Lower leg skin (tissue), 4 donors: ENCODE data around the gene TICAM2. TPM values are rescaled to one million over a fixed set of nuclear protein-coding genes. Genes with fewer than 3 reads are reported as not detected.
A peak's percentile ranks its signal among the peaks of the same experiment; 100 is the strongest.

Experiments
- DNase-seq, 2 donors: peaks; one replicate each; pipeline ENCODE4 v3.0.0-alpha.2; 2019; ENCODE audit warnings: low spot score in 2 of 2
- H3K4me3 ChIP-seq: fragments of 200-600 bp; sonication (generic); 2 replicates; pipeline ENCODE4 v1.5.1; 2017; ENCODE audit warnings: mild to moderate bottlenecking, low read depth; ENCODE audit not compliant: poor library complexity, severe bottlenecking
- POLR2A ChIP-seq, 2 donors: fragments of 450-650 bp; IDR thresholded peaks; one replicate each; pipeline ENCODE4 v1.6.1; 2016 to 2017; ENCODE audit warnings: antibody characterized with exemption in 2 of 2, mild to moderate bottlenecking in 1 of 2, moderate library complexity in 1 of 2
- WGBS, 2 donors: methylation state at CpG; one replicate each; pipeline ENCODE4 v1.1.5; 2018; 5-methylcytosine and 5-hydroxymethylcytosine counted together
- intact Hi-C: fragments of 100-400 bp; cut with DNase I; formaldehyde crosslinking; loops from one replicate; pipeline ENCODE4 v1.15.0; 2023; ENCODE audit warnings: low total_unique reads
- total RNA-seq, 4 donors: library from RNA; depleted of rRNA; stranded (reverse); fragments of >200 nt; gene quantifications; one replicate each; pipeline ENCODE4 v1.1.0, GENCODE V29; 2016
- TF ChIP-seq, protein P1 (sequence below), 3 donors: fragments of 450-650 bp; IDR thresholded peaks; one replicate each; pipeline ENCODE4 v1.5.1; 2016; ENCODE audit warnings: antibody characterized with exemption in 3 of 3, mild to moderate bottlenecking in 3 of 3, moderate library complexity in 2 of 3

Gene TICAM2
- total RNA-seq, 4 donors from 2014 or later = 0.39 to 0.72 TPM; not detected in 2

DNA sequence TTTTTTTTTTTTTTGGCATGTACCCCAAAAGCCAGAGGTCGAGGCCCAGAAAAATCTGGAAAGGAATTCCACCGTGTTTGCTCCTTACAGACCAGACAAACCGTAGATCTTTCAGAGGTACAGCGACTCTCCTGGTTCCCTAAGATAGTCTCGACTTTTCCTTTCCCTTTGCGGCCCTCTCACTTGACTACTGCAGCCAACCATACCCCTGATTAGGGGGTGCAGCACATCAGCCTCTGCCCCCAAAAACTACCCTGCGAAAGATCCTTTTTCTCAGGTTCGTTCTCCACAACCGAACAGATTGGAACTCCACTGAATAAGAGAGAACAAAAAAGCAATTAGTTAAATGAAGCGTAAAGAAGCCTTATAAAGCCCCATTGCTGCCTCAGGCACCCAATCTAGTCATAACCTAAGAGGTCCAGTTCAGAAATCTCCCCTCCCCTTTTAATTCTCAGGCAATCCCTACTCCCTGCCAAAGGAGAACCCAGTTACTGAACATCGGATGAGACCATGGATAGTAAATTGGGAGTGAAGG, 379 bp upstream of the TICAM2 start:
- 46 to 55% methylated on average over 11 of the region's 11 CpGs for WGBS, 2 donors
- H3K4me3 ChIP-seq = no peak overlapping the region
- DNase-seq = no peak
- TF ChIP-seq POLR2A (IDR thresholded peaks at IDR 0.05) = no peak
- intact Hi-C loops = no loop called here

DNA sequence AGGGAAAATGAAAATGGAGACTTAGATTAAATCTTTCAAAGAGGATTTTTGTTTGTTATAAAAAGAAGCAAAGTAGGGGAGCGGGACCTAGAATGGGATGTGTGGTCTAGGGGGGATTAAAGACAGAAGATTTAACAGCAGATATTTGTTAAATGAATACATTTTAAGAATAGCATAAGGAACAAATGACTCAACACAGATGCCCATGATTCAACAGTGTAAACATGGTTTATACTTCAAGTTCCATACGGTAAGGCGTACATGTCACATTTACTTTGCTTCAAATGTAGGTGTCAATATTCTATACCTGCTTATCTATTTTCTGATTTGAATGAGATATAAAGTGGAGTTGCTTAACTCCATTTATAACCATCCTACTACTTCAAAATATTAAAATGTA, 1.5 kb downstream of the TICAM2 start:
- no peak for TF ChIP-seq POLR2A (IDR thresholded peaks at IDR 0.05)
- TF ChIP-seq, protein P1, sequence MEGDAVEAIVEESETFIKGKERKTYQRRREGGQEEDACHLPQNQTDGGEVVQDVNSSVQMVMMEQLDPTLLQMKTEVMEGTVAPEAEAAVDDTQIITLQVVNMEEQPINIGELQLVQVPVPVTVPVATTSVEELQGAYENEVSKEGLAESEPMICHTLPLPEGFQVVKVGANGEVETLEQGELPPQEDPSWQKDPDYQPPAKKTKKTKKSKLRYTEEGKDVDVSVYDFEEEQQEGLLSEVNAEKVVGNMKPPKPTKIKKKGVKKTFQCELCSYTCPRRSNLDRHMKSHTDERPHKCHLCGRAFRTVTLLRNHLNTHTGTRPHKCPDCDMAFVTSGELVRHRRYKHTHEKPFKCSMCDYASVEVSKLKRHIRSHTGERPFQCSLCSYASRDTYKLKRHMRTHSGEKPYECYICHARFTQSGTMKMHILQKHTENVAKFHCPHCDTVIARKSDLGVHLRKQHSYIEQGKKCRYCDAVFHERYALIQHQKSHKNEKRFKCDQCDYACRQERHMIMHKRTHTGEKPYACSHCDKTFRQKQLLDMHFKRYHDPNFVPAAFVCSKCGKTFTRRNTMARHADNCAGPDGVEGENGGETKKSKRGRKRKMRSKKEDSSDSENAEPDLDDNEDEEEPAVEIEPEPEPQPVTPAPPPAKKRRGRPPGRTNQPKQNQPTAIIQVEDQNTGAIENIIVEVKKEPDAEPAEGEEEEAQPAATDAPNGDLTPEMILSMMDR (IDR thresholded peaks at IDR 0.05) = no peak
- no peak overlapping the region for H3K4me3 ChIP-seq
- intact Hi-C loops = no loop called here
- 77 to 83% methylated on average over 3 of the region's 3 CpGs for WGBS, 2 donors
- DNase-seq = no peak

DNA sequence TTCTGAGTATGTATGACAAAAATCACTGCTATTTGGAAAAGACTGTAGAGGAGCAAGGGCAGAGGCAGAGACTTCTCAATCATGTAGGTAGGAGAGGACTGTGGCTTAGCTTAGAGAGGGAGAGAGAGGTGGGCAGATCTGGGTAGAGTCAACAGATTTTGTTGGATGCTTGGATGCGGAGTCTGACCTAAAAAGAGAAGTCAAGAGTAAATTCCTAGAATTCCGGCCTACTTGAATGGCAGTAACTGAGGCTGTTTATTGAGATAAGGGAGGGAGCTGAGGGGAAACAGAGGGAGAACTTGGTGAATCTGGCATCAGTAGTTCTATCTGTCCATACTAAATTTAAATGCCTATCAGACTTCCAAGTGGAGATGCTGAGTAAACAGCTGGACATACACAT, 2.4 kb downstream of the TICAM2 start:
- 80 to 82% methylated on average over 2 of the region's 2 CpGs for WGBS, 2 donors
- TF ChIP-seq, protein P1 (IDR thresholded peaks at IDR 0.05) = no peak
- no peak for TF ChIP-seq POLR2A (IDR thresholded peaks at IDR 0.05)
- intact Hi-C loops = no loop called here
- DNase-seq = no peak
- H3K4me3 ChIP-seq = no peak overlapping the region

GRCh38 chr5:115599502-115599901, 2.8 kb downstream of the TICAM2 start:
- 59 to 71% methylated on average over 1 of the region's 1 CpG for WGBS, 2 donors
- no peak for TF ChIP-seq POLR2A (IDR thresholded peaks at IDR 0.05)
- TF ChIP-seq, protein P1 (IDR thresholded peaks at IDR 0.05) = no peak
- no peak overlapping the region for H3K4me3 ChIP-seq
- intact Hi-C loops = no loop called here
- peak in 1 of 2 donors; percentile 25 for DNase-seq

GRCh38 chr5:115594128-115595047, 7.9 kb downstream of the TICAM2 start:
- no peak for DNase-seq
- TF ChIP-seq POLR2A (IDR thresholded peaks at IDR 0.05) = no peak
- TF ChIP-seq, protein P1 (IDR thresholded peaks at IDR 0.05) = no peak
- H3K4me3 ChIP-seq = no peak overlapping the region
- WGBS, 2 donors = 72 to 73% methylated on average over 2 of the region's 2 CpGs
- intact Hi-C loops = loop anchor here (5.0 kb wide), 1 partner anchor 957 kb away; no protein-coding TSS in a partner anchor

DNA sequence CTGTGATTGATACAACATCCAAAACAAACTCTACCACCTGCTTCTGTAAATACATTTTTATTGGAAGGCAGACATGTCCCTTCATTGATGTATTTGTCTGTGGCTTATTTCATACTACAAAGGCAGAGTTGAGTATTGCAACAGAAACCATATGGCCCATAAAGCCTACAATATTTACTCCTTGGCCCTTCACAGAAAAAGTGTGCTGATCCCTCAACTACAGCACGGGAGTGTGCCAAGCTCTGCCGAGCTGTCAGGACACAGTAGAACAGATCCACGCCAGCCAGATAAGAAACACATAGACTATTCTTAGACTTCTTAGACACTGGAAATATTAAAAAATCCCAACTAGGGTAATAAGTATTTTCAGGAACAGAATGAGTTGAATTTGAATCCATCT, 13.2 kb downstream of the TICAM2 start:
- TF ChIP-seq, protein P1 (IDR thresholded peaks at IDR 0.05) = no peak
- WGBS, 2 donors = 48 to 60% methylated on average over 3 of the region's 3 CpGs
- H3K4me3 ChIP-seq = no peak overlapping the region
- intact Hi-C loops = loop anchor here (5.0 kb wide), 1 partner anchor 277 kb away; no protein-coding TSS in a partner anchor
- DNase-seq = no peak
